Fibroblast of skin of scalp (primary cell): ENCODE results near the gene SCN4A.

Experiments
- DNase-seq: peaks from one replicate; pipeline ENCODE4 v3.0.0-alpha.2; 2013

The SCN4A gene

DNA sequence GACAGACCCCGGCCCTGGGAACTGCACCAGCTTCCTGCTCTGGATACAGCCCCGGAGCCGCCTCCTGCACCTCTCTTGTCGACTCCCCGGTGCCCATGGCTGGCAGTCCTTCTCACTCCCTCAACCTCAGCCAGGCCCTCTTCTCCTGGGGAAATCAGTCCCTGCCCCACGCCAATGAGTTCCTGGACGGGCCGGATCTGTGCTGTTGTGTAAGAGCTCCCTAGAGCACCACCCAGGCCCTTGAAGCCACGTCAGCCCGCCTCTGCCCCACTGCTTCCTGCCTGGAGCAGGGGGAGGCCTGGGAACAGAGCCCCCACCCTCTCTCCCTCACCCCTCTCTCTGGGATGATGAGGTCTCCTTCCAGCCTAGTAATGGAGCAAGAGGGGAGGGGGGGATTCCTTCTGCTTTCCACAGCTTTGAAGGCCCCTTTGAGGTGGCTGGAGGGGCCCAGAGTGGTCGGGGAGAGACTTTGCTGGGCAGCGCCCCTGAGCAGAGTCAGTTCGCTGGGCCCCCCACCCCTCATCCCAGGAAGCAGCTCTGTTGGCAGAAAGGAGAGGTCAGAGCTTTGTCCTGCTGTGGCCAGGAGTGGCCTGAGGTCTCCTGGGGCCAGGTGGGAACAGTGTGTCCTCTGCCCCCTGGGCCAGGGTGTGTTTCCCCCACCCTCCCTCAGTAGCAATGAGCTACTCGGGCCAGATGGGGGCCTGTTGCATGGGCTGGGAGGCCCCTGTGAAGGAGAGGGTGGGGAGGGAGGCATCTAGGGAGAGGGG is 29.2 kb upstream of the SCN4A start:
- no peak for DNase-seq

- DNase-seq: no peak
These were observed 28.4 kb upstream of the SCN4A start for GRCh38 chr17:64001091-64001579.

DNA sequence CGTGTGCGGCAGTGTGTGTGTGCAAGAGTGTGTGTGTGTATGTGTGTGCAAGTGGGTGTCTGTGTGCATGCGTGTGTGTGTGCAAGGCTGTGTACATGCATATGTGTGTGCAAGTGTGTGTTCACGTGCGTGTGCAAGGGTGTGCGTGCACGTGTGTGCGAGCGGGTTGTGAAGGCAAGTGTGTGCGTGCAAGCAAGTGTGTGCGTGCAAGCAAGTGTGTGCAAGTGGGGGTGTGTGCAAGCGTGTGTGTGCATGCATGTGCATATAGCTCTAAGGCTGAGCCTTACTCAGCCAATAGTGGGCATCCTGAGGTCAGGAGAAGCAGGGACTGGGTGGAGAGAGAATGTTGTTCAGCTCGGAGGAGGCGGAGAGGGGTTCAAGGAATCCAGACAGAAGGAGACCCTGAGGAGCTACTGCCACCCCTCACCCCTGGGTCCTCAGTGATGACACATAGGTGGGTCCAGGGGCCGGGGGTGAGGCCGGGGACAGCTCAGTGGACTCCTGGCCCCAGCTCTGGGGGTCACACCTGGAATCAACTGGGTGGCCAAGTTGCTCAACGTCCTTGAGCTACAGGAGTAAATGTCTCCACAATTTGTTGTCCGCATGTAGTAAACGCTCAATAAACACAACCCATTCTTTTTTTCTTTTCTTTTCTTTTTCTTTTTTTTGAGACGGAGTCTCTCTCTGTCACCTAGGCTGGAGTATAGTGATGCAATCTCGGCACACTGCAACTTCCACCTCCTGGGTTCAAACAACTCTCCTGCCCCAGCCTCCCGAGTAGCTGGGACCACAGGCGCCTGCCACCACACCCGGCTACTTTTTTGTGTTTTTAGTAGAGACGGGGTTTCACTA is 27.2 kb upstream of the SCN4A start:
- no peak for DNase-seq

GRCh38 chr17:63998721-63999679 is 26.3 kb upstream of the SCN4A start:
- DNase-seq: no peak

- peak; percentile 65 for DNase-seq
These were observed 25.5 kb upstream of the SCN4A start, which contains the start of gene PRR29 for GRCh38 chr17:63998050-63998720. Gene PRR29 (plus strand): TSS chr17:63998351. CDS start chr17:63998365, 14 bp downstream.

DNA sequence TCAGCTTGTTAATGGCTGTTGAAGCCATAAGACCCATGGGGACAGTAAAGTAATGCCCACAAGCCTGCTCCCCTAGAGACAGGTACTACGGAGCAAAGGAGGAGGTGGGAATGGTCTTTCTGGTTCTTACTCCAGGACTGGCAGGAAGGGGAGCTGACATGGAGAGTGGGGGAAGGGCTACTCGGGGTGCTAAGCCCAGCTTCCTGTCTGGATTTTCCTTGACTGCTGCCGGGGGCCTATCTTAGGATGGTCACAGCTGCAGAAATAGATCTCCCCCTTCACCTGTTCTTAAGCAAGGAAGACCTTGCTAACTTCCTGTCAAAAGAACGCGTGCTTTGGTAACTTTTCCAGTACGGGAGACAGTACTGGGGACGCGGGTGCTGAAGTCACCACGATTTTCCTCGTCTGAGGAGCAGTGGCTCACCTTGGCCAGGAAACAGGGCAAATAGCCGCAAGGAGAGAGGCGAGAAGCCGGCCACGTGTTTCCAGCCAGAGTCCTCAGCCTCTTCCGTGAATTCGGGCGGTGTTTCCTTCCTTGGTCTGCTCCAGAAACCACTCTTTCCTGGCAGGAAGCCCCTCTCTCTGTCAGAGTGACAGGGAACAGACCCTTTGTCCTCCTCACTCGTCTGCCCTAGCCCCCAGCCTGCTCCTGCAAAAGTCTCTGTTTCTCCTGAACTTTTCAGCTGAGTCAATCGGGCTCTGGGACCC is 24.8 kb upstream of the SCN4A start:
- no peak for DNase-seq

DNA sequence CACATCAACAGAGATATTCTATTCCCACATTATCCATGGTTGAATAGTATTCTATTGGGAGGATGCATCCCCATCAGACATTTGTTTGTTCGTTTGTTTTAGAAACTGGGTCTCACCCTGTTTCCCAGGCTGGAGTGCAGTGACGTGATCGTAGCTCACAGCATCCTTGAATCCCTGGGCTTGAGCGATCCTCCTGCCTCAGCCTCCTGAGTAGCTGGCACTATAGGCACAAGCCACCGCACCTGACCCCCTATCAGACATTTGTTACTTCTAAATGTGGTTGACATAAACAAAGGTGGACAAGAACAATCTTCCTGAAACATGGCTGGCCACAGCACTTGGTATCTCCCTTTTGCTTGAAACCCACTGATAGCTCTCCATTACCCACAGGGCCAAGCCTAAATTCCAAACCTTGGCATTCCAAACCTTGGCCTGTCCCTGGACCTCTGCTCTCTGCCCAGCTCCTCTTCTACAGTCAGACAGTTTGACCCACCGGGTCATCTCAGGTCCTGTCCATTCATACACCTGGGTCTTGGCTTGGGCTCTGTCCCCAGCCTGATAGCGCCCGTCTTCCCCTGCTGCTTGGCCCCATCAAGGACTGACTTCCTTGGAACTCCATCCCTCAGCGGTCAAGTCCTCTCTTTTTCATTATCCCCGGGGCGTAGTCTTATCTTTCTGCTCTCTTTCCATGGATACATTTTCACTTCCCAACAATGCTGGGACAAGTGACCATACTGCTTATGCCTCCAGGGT is 23.9 kb upstream of the SCN4A start:
- no peak for DNase-seq

DNA sequence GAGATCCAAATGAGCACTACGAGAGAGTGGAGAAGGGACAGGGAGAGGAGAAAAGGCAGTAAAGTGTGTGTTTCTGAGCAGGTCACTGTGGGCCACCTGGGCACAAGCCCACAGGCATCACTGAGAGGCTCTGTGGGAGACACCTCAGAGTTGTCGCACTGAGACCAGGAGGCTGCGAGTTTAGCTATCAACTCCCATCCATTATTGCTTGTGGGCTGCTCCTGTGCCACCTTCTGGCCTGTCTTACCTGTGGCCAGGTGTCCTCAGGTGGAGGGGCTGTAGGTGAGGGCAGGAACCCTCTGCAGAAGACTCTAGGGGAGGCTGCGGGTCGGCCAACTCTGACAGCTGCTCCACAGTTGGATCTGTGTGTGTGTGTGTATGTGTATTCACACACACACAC is 22.9 kb upstream of the SCN4A start:
- no peak for DNase-seq

GRCh38 chr17:63993368-63993985 is 20.8 kb upstream of the SCN4A start:
- no peak for DNase-seq

- DNase-seq: no peak
These were observed 18.9 kb upstream of the SCN4A start for GRCh38 chr17:63991611-63992010.

GRCh38 chr17:63989622-63990345 is 17.1 kb upstream of the SCN4A start:
- no peak for DNase-seq

DNA sequence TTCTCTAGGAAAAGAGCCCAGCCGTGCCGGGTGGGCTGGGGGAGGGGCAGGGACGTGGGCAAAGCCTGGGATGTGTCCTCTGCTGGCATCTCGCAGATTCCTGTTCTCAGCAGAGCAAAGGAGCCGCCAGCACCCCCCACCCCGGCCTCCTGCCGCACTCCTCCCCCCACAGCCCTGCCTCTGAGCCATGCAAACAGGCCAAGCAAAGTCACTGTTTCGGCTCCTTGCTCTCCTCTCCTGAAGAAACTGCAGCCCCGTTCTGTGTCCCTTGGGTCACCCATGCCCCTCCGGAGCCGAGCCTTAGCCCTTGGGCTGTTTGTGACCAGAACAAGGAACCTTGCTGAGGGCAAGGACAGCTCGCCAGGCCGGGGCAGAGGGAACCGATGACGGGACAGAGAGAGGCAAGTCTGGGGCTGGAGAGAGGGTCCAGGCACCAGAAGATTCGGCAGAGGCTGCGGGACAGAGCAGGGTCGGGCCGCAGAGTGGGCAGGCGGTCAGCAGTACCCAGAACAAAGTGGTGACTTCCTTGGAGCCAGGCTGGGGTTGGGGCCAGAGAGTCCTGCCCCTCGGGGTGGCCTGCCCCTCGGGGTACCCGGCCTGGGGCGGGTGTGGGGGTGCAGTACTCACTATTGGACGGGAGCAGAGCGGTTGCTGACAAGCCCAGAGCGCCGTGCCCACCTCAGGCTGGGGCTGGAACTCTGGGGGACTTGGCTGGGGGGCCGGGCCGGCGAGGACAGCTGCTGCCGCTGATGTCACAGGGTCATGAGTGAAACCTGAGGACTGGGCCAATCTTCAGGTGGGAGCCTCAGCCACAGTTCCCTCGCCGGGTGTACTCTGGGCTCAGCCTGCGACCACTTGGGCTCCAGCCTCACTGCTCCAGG is 16.3 kb upstream of the SCN4A start:
- peak; percentile 45 for DNase-seq

- no peak for DNase-seq
These were observed 15.4 kb upstream of the SCN4A start for GRCh38 chr17:63988127-63988478.

DNA sequence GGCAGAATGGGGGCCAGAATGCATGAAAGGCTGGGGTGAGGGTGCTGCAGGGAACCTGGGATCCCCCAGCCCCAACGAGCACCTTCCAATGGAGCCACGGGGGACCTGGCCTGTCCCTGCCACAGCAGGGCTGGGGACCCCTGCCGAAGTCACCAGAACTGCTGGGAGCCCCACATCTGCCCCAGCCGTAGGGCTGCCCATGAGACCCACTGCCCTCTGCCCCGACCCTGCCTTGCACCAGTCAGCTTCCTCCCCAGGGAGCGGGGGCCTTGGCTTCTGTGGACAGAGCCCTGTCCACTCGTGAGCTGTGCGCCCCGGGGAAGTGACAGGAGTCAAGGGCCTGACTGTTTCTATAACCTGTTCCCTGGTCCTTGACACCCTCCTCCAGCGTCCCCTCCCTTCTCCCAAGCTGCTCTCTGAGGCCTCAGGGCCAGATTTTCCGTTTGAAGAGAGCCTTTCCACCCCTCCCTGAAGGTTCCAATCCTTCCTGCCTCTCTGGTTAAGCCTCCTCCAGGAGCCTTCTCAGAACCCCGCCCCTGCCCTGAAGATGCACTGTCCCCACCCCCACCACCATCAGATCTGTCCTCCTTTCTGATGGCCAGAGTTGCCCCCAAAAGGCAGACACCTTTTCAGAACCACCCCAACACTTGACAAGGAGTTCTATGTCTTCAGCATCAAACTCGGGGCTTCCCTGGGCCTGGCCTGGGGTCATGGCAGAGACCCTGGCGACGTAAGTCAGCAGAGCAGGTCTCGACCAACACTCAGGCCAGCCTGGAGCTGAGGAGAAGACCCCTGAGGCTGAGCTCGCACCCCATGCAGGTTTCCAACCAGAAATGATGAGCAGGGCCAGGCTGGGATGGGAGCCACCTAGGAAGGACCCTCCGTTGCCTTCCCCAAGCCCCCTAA is 14.8 kb upstream of the SCN4A start:
- no peak for DNase-seq

DNA sequence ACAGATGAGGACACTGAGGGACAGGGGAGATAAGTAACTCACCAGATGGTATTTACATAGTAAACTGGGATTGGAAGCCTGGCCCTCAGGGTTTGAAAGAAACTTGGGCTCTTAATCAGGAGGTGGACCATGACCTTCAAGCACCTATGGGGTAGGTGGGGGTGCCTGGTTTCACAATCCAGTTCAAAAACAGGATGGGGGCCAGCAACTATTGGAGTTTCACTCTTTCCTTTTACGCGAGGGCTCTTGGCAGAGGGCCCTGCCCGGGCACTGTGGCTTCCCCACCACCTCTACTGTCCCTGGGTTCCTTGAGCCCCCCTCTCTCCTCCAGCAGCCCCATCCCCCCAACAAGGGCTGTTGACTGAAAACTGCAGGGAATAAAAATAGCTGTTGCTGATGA is 14.1 kb upstream of the SCN4A start:
- no peak for DNase-seq

GRCh38 chr17:63985387-63986140 is 12.8 kb upstream of the SCN4A start:
- DNase-seq: no peak
